PC-3 (cell line): Measurements from ENCODE around the gene REEP6. TPM values are rescaled to one million over a fixed set of nuclear protein-coding genes. Genes with fewer than 3 reads are reported as not detected.
A peak's percentile ranks its signal among the peaks of the same experiment; 100 is the strongest.

ENCODE experiments used
- ATAC-seq: fragments of 200-7000 bp; cut with Tn5 transposase; 2 replicates; pipeline ENCODE4 v1.9.1; 2020; ENCODE audit warnings: mild to moderate bottlenecking, moderate library complexity
- BruUV-seq: library from RNA; stranded (reverse); fragments of 400-500 nt; replicated peaks from 2 replicates; lab custom pipeline; 2021; lab: Mats Ljungman, UMichigan
- CTCF ChIA-PET: fragments of 300-600 bp; sonication (Branson Sonifier 250); formaldehyde crosslinking; loops from one replicate; lab custom pipeline; 2022; ENCODE audit warnings: antibody characterized with exemption; lab: Charles Lee
- POLR2A ChIA-PET: fragments of 300-600 bp; sonication (Branson Sonifier 250); formaldehyde crosslinking; loops from one replicate; lab custom pipeline; 2022; ENCODE audit warnings: antibody characterized with exemption; ENCODE audit not compliant: unreplicated experiment; lab: Charles Lee
- DNase-seq: peaks from one replicate; pipeline ENCODE4 v3.0.0-alpha.2; 2015
- H2AFZ ChIP-seq: fragments of 300-600 bp; sonication (generic); 2 replicates; pipeline ENCODE4 v1.6.0; 2016; ENCODE audit warnings: antibody characterized with exemption, low read length
- H3F3A ChIP-seq: fragments of 300-600 bp; sonication (generic); one replicate; pipeline ENCODE4 v1.6.0; 2017; ENCODE audit warnings: antibody characterized with exemption, low read length, control low read depth, mild to moderate bottlenecking; ENCODE audit not compliant: unreplicated experiment
- H3K27ac ChIP-seq: fragments of 300-600 bp; sonication (generic); 2 replicates; pipeline ENCODE4 v1.5.1; 2016; ENCODE audit warnings: mild to moderate bottlenecking, low read length
- H3K27me3 ChIP-seq: fragments of 300-600 bp; sonication (generic); 2 replicates; pipeline ENCODE4 v1.6.1; 2016; ENCODE audit warnings: low read length, mixed read lengths
- H3K36me3 ChIP-seq: fragments of 300-600 bp; sonication (generic); 2 replicates; pipeline ENCODE4 v1.6.1; 2016; ENCODE audit warnings: low read depth, mixed run types, low read length, mixed read lengths
- H3K4me1 ChIP-seq: fragments of 300-600 bp; sonication (generic); 2 replicates; pipeline ENCODE4 v1.5.1; 2016; ENCODE audit warnings: low read length; ENCODE audit not compliant: insufficient read depth
- H3K4me2 ChIP-seq: fragments of 300-600 bp; sonication (generic); 2 replicates; pipeline ENCODE4 v1.6.0; 2016; ENCODE audit warnings: low read length
- H3K4me3 ChIP-seq: fragments of 300-600 bp; sonication (generic); 2 replicates; pipeline ENCODE4 v1.5.1; 2016; ENCODE audit warnings: mild to moderate bottlenecking, low read length, mixed read lengths
- H3K79me2 ChIP-seq: fragments of 300-600 bp; sonication (generic); 2 replicates; pipeline ENCODE4 v1.6.1; 2017; ENCODE audit warnings: low read length, mixed read lengths
- H3K9ac ChIP-seq: fragments of 300-600 bp; sonication (generic); 2 replicates; pipeline ENCODE4 v1.6.0; 2016; ENCODE audit warnings: mild to moderate bottlenecking, low read length
- H3K9me2 ChIP-seq: fragments of 300-600 bp; sonication (generic); replicated peaks from 2 replicates; pipeline ENCODE4 v1.6.1; 2016; ENCODE audit warnings: mixed run types, low read length, mixed read lengths
- H3K9me3 ChIP-seq: fragments of 300-600 bp; sonication (generic); 2 replicates; pipeline ENCODE4 v1.6.1; 2016; ENCODE audit warnings: low read length, mixed read lengths
- H4K20me1 ChIP-seq: fragments of 300-600 bp; sonication (generic); 2 replicates; pipeline ENCODE4 v1.6.1; 2016; ENCODE audit warnings: low read length, mixed read lengths
- EZH2 ChIP-seq: fragments of 300-600 bp; sonication (generic); IDR thresholded peaks from one replicate; pipeline ENCODE4 v1.6.1; 2017; ENCODE audit warnings: antibody characterized with exemption, mild to moderate bottlenecking, low read length; ENCODE audit not compliant: unreplicated experiment
- EZH2phosphoT487 ChIP-seq: fragments of 300-600 bp; sonication (generic); IDR thresholded peaks from 2 replicates; pipeline ENCODE4 v1.6.1; 2018; ENCODE audit warnings: mild to moderate bottlenecking, antibody characterized with exemption, low read length, borderline replicate concordance
- intact Hi-C: fragments of 100-400 bp; cut with micrococcal nuclease; formaldehyde crosslinking; loops from 2 replicates; pipeline ENCODE4 v1.9.0; 2023
- total RNA-seq: library from RNA; depleted of rRNA; stranded (reverse); fragments of >200 nt; gene quantifications from 2 replicates; pipeline ENCODE4 v1.2.3, GENCODE V29; 2014
- TF ChIP-seq, protein P1 (sequence below): fragments of 300-600 bp; sonication (generic); conservative IDR thresholded peaks from 2 replicates; pipeline ENCODE4 v1.5.1; 2017; ENCODE audit warnings: antibody characterized with exemption, low read depth, mild to moderate bottlenecking, low read length

Gene REEP6
- total RNA-seq, 1 experiment from 2014 or later, result 27.2 TPM

GRCh38 chr19:1491849-1492170 is 829 bp downstream of the REEP6 start:
- no peaks in the 10 kb centered on the region for H3K9me2 ChIP-seq
- intact Hi-C loops, result no loop called here
- no peaks in the 10 kb centered on the region for H3K27me3 ChIP-seq
- no peak overlapping the region for H2AFZ ChIP-seq
- 0 out of 2 replicates have a peak, but pooled peaks cover 3% of the 10 kb centered on the region for H3K79me2 ChIP-seq
- peak overlapping the region; percentile 74 for H3K4me3 ChIP-seq
- H3F3A ChIP-seq, result no peaks in the 10 kb centered on the region
- TF ChIP-seq EZH2, result no peak
- TF ChIP-seq, protein P1, sequence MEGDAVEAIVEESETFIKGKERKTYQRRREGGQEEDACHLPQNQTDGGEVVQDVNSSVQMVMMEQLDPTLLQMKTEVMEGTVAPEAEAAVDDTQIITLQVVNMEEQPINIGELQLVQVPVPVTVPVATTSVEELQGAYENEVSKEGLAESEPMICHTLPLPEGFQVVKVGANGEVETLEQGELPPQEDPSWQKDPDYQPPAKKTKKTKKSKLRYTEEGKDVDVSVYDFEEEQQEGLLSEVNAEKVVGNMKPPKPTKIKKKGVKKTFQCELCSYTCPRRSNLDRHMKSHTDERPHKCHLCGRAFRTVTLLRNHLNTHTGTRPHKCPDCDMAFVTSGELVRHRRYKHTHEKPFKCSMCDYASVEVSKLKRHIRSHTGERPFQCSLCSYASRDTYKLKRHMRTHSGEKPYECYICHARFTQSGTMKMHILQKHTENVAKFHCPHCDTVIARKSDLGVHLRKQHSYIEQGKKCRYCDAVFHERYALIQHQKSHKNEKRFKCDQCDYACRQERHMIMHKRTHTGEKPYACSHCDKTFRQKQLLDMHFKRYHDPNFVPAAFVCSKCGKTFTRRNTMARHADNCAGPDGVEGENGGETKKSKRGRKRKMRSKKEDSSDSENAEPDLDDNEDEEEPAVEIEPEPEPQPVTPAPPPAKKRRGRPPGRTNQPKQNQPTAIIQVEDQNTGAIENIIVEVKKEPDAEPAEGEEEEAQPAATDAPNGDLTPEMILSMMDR, result no peak
- no peak for TF ChIP-seq EZH2phosphoT487
- POLR2A ChIA-PET, result no interaction called here
- ATAC-seq, result no peak
- H3K9me3 ChIP-seq, result no peaks in the 10 kb centered on the region
- no peaks in the 10 kb centered on the region for H3K36me3 ChIP-seq
- peak; percentile 16 for DNase-seq
- peaks cover 12% of the 10 kb centered on the region for H3K4me1 ChIP-seq
- TSS peak; percentile 38 for BruUV-seq
- peak overlapping the region; percentile 45 for H3K9ac ChIP-seq
- no peaks in the 10 kb centered on the region for H4K20me1 ChIP-seq
- CTCF ChIA-PET, result no interaction called here
- H3K4me2 ChIP-seq, result peak overlapping the region; percentile 89
- no peak overlapping the region for H3K27ac ChIP-seq

DNA sequence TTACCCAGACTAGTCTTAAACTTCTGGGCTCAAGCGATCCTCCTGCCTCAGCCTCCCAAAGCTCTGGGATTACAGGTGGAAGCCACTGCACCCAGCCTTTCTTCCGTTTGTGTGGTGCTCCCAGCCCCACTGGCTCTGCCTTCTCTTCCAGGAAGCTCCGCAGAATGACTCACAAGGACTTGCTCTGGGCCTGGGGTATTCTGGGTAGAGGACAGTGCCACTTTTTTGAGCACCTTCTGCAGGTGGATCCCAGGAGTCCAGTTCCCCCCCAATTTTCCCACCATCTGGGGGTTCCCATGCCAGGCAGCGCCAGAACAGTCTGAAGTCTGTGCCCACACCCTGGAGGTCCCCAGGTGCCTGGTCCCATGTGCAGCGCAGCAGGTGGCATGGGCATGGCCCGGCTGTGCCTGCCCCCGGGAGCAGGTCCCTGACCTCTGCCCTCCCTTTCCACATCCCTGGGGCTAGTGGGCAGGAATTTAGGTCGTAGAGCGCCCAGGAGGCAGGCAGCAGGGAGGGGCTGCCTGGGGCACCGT is 1.6 kb downstream of the REEP6 start:
- H3K4me3 ChIP-seq, result peak overlapping the region; percentile 74; the same call in 1 of the 2 replicates
- no peaks in the 10 kb centered on the region for H3K36me3 ChIP-seq
- intact Hi-C loops, result no loop called here
- BruUV-seq, result no TSS peak
- no peaks in the 10 kb centered on the region for H4K20me1 ChIP-seq
- H3K4me2 ChIP-seq, result peak overlapping the region; percentile 89; the same call in 1 of the 2 replicates
- H3F3A ChIP-seq, result no peaks in the 10 kb centered on the region
- DNase-seq (peak; percentile 58), ATAC-seq (peak; percentile 11; the same call in 1 of the 2 replicates)
- no peak overlapping the region for H3K27ac ChIP-seq
- POLR2A ChIA-PET, result no interaction called here
- no peaks in the 10 kb centered on the region for H3K9me3 ChIP-seq
- CTCF ChIA-PET, result no interaction called here
- H3K4me1 ChIP-seq, result peaks cover 12% of the 10 kb centered on the region
- H3K9me2 ChIP-seq, result no peaks in the 10 kb centered on the region
- H3K79me2 ChIP-seq, result 0 out of 2 replicates have a peak, but pooled peaks cover 3% of the 10 kb centered on the region
- H3K9ac ChIP-seq, result no peak overlapping the region
- no peak for TF ChIP-seq EZH2phosphoT487
- TF ChIP-seq EZH2, result no peak
- TF ChIP-seq, protein P1, result no peak
- H3K27me3 ChIP-seq, result no peaks in the 10 kb centered on the region
- no peak overlapping the region for H2AFZ ChIP-seq

DNA sequence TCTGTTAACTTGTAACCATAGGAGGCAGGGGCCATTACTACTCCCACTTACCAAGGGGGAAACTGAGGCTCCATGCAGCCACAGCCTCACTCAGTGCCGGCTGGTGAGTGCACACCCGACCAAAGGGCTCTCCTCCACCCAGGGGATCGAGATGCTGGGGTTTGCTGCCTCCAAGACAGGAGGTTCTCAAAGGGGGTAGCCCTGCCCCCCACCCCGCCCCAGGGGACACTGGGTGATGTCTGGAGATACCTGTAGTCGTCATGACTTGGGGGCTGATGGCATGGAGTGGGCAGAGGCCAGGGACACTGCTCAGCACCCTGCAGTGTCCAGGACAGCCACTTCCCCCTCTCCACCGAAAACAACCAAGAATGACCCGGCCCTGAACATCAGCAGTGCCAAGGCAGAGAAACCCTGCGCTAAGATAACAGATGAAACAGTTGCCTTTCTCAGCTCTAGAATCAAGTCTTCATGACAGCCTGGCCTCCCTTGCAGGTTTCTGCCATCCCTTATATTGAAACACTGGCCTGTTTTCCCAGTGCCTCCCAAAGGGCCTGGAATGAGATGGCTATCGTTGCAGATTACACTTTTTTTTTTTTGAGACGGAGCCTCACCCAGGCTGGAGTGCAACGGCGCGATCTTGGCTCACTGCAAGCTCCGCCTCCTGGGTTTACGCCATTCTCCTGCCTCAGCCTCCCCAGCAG is 3.3 kb downstream of the REEP6 start:
- no peaks in the 10 kb centered on the region for H3F3A ChIP-seq
- H3K4me1 ChIP-seq, result peaks cover 12% of the 10 kb centered on the region
- ChIA-PET CTCF (no interaction called here), POLR2A (no interaction called here)
- H2AFZ ChIP-seq, result no peak overlapping the region
- no peaks in the 10 kb centered on the region for H4K20me1 ChIP-seq
- intact Hi-C loops, result no loop called here
- H3K9ac ChIP-seq, result no peak overlapping the region
- ATAC-seq (no peak), DNase-seq (no peak)
- H3K9me3 ChIP-seq, result no peaks in the 10 kb centered on the region
- no peaks in the 10 kb centered on the region for H3K36me3 ChIP-seq
- no peak overlapping the region for H3K27ac ChIP-seq
- no peak overlapping the region for H3K4me3 ChIP-seq
- BruUV-seq, result no TSS peak
- H3K27me3 ChIP-seq, result no peaks in the 10 kb centered on the region
- H3K4me2 ChIP-seq, result no peak overlapping the region
- H3K9me2 ChIP-seq, result no peaks in the 10 kb centered on the region
- TF ChIP-seq, protein P1, result no peak
- TF ChIP-seq EZH2phosphoT487 (no peak), EZH2 (no peak)
- 0 out of 2 replicates have a peak, but pooled peaks cover 3% of the 10 kb centered on the region for H3K79me2 ChIP-seq
